Measurements from ENCODE around the gene NFYC. TPM values are rescaled to one million over a fixed set of nuclear protein-coding genes. Genes with fewer than 3 reads are reported as not detected.

Gene NFYC
- total RNA-seq, 1 donor from 2014 or later: 19.2 TPM

DNA sequence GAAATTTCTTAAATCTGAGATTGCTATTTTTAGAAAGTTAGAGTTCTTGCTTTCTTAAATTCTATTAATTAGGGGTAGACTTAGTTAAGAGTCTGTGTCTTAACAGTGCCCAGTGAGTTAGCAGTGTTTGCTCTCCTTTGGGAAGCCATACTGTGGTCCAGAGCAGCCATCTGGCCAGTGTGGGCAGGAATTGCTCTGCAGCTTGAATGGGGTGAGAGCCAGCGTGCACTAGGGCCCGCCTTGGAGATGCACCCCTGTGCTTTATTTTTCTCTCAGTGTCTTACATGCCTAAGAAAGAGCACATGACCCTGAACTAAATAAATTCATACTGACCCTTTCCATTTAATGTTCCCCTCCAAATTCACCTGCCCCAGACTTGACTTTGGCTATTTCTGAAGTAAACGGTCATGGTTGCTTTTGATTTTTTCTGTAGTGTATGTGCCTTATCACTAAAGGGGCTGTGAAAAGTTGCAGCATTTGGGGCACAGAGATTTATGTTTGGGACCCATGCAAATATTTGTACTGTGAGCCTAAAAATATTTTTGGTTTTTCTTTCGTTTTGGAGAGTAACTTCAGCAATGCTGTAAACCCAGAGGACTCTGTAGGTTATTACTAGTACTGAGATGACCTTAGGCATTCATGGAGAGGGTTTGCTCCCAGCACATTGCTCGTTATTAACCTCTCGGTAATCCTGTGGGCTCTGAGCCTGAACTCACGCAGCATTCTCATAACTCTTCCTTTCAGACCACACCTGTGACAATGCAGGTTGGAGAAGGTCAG, 70.8 kb downstream of the NFYC start:
- no peak for DNase-seq

GRCh38 chr1:40763742-40764532, 72.4 kb downstream of the NFYC start:
- no peak for DNase-seq

DNA sequence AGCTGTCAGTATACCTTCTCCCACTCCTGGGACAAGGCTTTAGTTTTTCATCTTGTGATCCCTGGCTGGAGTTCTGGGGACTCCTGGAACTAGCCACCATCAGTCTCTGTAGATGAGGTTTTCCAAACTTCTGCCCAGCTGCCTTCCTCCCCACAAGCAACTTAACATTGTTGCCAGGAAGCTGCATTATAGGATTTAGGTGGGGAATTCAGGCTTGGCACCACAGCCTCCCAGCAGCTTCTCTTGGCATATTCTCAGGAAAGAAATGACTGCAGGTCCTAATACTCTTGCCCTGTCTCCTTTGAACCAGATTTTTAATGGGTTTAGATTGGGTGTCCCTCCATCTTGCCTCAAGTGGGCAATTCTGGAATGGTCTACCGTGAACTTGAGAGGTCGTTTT, 73.5 kb downstream of the NFYC start:
- DNase-seq: no peak

DNA sequence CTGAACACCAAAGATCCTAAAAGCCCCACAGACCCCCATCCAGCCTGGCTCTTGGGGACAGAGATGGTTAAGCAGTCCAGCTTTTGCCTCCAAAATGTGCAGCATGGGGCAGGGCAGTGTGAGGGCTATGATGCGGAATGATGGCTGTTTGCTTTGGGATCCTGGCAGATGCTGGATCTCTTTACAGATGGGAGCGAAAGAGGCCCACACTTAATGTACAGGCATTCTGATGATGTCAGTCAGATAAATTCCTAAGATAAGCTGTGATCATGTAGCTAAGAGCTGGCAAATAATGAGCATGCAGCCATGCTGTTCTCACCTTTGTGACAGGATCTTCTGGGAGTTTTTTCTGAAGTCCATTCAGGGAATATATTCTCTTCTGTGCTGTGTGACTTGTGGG, 74.5 kb downstream of the NFYC start:
- DNase-seq: no peak

DNA sequence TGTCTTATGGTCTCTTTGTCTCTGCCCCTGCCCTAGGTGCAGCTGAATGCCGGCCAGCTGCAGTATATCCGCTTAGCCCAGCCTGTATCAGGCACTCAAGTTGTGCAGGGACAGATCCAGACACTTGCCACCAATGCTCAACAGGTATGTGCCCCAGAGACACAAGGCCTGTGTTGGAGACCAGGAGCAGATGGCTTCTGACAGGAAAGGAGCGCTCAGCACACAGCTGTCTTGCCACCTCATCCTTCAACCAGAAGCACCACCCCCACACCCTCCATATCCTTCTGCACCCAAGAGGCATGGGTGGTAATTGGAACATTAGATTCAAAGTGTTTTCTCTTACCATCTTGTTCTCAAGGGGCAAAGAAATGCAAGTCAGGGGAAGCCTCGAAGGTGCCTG, 75.1 kb downstream of the NFYC start:
- DNase-seq: no peak

GRCh38 chr1:40768146-40768990, 76.9 kb downstream of the NFYC start:
- no peak for DNase-seq

- peak; percentile 29 for DNase-seq
These were observed 78.3 kb downstream of the NFYC start for GRCh38 chr1:40769815-40770214.

DNA sequence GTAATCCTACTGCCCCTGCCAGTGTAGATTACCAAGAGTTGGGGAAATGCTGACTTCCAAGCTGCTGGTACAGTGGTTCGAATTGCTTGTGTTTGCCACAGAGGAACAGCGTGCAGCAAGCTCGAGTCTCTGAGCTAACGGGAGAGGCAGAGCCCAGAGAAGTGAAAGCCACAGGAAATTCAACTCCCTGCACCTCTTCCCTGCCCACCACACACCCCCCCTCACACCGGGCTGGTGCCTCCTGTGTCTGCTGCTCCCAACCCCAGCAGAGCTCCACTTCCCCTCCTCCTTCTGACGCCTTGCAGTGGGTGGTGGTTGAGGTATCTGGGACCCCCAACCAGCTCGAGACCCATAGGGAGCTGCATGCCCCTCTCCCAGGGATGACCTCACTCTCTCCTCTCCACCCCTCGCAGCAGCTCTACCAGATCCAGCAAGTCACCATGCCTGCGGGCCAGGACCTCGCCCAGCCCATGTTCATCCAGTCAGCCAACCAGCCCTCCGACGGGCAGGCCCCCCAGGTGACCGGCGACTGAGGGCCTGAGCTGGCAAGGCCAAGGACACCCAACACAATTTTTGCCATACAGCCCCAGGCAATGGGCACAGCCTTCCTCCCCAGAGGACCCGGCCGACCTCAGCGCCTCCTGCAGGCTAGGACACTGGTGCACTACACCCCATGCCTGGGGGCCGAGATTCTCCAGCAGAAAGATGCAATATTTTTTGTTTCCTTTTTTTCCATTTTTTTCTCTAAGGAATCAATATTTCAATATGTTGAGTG, 79.0 kb downstream of the NFYC start:
- DNase-seq: no peak

DNA sequence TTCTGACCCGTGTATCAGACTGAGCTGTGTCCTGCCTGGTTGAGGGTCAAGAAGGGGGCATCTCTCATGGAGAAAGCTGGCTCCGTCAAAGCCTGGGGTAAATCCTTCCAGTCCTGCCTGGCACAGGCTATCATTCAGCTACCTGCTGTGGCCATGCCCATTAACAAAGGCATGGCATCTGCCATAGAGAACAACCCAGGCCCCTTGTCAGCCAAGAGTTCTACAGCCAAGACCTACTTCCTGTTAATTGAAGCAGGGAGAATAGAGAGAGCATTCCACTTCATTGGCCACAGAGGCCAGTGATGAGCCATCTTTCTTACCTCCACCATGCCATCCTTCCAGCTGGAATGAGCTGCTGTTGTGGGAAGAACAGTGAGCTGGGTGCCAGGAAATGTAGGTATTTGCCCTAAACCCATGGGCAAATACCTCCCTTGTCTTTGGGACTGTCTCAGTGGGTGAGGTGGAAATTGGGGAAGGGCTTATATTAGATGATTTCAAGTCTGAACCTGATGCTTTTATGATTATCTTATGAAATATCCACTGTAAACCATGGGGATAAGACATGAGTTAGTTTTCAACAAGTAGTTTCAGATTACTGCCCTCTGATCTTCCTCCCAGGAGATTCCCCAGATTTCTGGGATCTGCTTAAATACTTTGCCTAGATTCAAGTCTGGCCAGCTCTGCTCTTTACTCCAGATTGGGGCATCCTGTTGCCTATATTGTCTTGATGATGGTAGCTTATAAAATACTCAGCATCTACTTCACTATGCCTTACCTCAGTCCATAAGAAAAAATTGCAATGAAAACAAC, 80.8 kb downstream of the NFYC start:
- DNase-seq: no peak

GRCh38 chr1:40773748-40774265, 82.3 kb downstream of the NFYC start:
- peak; percentile 5 for DNase-seq

- peak; percentile 70 for DNase-seq
These were observed 82.9 kb downstream of the NFYC start for GRCh38 chr1:40774266-40774998.

DNA sequence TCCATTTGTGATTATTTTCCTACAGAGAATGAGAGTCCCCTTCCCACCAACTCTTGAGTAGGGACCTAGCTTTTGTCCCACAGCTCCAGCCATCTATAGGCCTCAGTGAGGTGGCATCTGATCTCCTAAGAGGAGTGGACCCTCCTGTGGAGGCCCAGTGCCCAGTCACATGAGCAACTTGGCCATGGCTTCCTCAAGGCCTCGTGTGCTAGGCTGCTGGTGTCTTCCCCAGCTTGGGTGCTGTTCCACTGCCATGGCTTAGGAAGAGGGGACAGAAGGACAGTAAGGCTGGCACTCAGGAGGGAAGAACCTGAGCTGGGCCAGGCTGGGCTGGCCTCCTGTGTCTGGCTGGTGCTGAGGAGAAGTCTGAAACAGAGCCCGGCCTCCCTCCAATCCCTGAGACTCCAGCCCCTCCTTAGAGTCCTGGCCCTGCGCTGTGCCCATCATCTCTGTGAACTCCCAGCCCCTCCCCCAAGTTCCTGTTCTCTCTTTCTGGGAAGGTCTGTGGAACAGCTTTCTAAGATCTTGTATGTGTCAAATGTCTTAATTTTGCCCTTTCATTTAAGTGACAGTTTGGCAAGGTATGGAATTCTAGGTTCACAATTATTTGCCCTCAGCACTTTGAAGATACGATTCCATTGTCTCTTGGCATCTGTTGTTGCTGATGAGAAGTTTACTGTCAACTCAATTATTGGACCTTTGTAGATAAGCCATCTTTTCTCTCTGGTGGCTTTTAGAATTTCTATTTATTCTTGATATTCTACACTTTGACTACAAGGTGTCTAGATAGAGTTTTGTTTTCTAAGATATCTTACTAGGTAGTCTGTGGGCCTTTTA, 85.0 kb downstream of the NFYC start:
- no peak for DNase-seq

- no peak for DNase-seq
These were observed 85.9 kb downstream of the NFYC start for GRCh38 chr1:40777224-40777970.

- no peak for DNase-seq
These were observed 89.4 kb downstream of the NFYC start for GRCh38 chr1:40780678-40781607.

- no peak for DNase-seq
These were observed 90.1 kb downstream of the NFYC start for GRCh38 chr1:40781608-40781971.

DNA sequence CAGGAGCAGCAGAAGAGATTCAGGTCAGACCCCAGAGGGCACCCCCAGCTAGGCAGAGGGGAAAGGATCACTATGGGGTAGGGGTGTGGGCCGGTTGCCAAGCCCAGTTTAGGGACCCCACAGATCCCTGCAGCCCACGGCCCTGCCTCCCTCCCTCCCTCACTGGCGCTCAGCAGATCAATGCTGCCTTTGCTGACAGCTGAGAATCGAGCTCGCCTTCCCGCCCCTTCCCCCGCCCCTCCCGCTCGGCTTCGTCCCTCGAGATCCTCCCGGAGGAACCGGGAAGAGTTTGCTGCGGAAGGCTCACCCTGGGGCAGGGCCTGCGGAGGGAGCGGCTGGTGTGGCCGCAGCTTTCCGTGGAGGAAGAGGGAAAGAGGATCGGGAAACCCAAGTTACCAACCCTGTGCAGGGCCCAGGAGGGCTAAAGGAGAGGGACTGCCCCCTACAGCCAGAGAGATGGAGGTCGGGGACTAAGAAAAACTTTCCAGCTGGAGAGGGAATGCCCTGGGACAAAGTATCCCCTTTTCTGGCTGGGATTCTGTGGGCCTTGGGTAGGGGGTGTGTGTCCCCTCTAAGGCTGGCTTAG, 91.0 kb downstream of the NFYC start:
- peak; percentile 10 for DNase-seq

Data from dermis blood vessel endothelial cell (primary cell).